NCI-H748 (cell line): ENCODE data around the gene FRRS1.
A peak's percentile ranks its signal among the peaks of the same experiment; 100 is the strongest.
"Not testable (repeated sequence)": the region's sequence is repeated elsewhere in the genome, so short reads cannot be mapped to it uniquely, and the experiment has no call there.

Experiments
- DNase-seq: peaks from one replicate; lab custom pipeline; 2025; ENCODE audit not compliant: unreplicated experiment; lab: John Stamatoyannopoulos, UW

The FRRS1 gene

DNA sequence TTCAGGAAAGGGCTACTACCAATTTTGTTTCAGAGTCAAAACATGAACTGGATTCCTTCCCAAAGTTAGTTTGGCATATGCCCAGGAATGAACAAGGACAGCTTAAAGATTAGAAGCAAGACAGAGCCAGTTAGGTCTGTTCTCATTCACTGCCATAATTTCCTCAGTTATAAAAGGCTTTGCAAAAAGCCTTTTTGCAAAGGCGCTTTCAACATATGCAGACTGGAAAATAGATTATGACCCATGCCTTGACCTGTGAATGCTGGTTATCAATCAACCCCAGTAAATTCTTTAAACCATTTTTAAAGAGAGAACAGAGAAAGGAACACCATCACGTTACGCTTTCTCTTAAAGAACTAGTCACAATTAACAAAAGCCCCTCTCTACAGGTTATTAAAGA, 1.7 kb upstream of the FRRS1 start:
- DNase-seq, result no peak

DNA sequence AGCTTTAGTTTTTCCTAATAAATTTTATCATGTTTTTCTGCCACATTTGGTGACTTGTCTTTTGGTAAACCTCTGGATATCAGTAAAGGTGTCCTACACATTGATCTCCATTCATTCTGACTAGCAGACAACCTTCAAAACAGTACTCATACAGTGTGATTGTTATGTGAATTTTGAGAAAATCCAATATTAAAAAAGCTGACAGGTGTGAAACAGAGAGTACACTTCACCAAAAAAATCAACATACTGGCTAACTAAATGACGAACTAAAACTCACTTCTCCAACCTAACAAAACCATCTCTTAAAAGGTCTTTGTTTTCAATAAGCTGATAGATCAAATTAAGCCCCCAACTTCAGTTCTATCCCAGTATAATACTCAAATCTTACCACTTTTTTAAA, 1.5 kb downstream of the FRRS1 start:
- DNase-seq, result no peak

- DNase-seq, result no peak
These were observed 2.0 kb downstream of the FRRS1 start for GRCh38 chr1:99764439-99764838.

DNA sequence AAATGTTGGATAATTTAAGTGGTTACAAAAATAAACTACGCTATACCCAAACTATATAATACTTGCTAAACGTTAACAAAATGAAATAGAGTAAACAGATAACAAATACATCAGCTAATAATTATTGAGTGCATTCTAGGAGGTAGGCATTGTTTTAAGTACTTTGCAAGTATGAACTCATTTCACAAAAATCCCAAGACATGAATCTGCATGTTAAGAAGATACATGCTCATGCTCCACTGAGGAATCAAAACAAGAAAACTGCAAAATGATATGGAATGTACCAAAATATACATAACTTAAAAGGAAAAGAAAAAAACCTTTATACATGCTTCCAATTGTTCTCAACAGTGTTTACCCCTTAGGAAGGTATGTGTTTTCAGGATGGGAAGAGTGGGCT, 2.5 kb downstream of the FRRS1 start:
- no peak for DNase-seq

DNA sequence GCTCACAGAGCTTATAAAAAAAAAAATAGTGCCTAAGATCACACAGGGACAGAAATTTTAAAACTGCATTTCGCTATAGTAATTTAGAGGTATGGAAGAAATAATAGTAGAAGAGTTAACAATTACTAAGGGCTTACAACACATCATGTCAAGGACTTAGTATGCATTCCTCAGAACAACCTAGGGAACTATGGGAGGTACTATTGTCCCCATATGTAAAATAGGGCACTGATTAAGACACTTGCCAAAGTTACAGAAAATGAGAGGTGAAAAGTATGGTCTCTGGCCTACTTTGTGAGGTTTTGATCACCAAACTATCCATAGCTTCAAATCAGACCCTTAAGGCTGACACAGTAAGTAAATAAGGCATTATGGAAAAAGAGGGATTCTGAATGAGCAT, 4.7 kb downstream of the FRRS1 start:
- no peak for DNase-seq

GRCh38 chr1:99759518-99760160, 6.8 kb downstream of the FRRS1 start:
- no peak for DNase-seq

DNA sequence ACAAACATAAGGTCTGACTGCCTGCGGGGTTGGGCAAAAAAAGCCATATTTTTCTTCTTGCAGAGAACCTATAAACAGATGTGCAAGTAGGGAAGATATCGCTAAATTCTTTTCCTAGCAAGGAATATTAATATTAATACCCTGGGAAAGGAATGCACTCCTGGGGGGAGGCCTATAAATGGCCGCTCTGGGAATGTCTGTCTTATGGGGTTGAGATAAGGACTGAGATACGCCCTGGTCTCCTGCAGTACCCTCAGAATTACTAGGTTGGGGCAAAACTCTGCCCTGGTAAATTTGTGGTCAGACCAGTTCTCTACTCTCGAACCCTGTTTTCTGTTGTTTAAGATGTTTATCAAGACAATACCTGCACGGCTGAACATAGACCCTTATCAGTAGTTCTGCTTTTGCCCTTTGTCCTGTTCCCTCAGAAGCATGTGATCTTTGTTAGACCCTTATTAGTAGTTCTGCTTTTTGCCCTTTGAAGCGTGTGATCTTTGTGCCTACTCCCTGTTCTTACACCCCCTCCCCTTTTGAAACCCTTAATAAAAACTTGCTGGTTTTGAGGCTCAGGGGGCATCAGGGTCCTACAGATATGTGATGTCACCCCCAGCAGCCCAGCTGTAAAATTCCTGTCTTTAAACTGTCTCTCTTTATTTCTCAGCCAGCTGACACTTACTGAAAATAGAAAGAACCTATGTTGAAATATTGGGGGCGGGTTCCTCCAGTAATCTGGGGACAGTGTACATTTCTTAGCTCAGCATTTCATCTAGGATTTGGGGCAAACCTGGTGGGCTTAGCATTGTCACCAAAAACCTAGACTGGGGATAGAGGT, 7.5 kb downstream of the FRRS1 start:
- DNase-seq, result not testable (repeated sequence)

- DNase-seq, result no peak
These were observed 8.3 kb downstream of the FRRS1 start for GRCh38 chr1:99758073-99758511.

DNA sequence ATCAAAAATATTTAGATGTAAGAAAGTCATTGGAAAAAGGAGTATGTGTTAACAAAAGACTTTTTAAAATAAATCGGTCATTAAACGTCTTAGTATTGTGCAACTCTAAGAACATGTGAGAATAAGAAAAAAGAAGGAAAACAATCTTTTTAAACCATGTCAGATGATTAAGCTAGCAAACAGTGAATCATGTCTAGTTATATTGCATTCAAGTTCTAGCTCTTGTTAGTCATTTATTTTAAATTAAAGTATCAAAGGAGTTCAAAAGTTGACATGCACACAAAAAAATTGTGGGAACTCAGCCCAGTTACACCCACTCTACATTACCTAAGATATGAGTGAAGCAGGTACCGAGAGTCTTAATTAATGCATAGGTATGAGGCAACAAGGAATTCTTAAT, 9.8 kb downstream of the FRRS1 start:
- no peak for DNase-seq

GRCh38 chr1:99755664-99756063, 10.8 kb downstream of the FRRS1 start:
- DNase-seq, result no peak

GRCh38 chr1:99754697-99755096, 11.7 kb downstream of the FRRS1 start:
- DNase-seq, result no peak

- no peak for DNase-seq
These were observed 12.3 kb downstream of the FRRS1 start for GRCh38 chr1:99754055-99754626.

GRCh38 chr1:99751877-99752504, 14.4 kb downstream of the FRRS1 start:
- DNase-seq, result no peak

DNA sequence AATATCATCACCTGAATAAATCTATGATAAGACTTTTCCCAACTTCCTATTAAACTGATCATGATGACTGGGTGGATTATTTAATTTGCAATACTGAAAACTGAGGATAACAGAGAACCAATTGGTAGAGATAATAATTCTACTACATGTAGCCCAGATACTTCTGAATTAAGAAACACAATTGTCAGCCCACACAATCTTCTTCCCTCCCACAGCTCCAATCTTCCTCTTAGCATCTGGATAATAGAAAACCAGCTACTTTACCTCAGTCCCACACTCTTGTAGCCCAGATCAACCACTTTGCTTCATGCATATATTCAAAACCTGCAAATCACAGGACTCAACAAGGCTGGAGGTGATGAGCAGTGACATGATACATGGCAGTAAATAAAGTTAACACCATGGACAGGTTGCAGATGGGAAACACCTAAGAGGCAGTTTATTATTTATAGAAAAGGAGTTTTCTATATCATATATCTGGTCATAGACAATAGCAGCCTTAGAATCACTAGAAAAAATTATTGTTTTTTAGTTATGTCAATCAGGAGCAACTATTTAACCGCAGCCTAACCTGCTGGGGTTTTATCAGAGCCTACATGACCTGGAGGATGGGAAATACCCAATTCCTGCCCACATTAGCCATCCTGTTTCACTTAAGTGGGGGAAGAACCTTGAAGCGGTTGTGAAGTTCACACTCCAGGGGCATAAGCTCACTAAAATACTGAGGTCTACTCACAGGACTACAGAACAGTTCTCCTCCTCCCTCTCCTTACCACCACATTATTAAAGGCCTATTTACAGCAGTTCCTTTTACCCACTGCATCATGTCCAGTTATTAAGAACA, 16.7 kb downstream of the FRRS1 start:
- DNase-seq, result no peak

- no peak for DNase-seq
These were observed 18.0 kb downstream of the FRRS1 start for GRCh38 chr1:99748419-99748818.

- no peak for DNase-seq
These were observed 20.8 kb downstream of the FRRS1 start for GRCh38 chr1:99745684-99746083.

DNA sequence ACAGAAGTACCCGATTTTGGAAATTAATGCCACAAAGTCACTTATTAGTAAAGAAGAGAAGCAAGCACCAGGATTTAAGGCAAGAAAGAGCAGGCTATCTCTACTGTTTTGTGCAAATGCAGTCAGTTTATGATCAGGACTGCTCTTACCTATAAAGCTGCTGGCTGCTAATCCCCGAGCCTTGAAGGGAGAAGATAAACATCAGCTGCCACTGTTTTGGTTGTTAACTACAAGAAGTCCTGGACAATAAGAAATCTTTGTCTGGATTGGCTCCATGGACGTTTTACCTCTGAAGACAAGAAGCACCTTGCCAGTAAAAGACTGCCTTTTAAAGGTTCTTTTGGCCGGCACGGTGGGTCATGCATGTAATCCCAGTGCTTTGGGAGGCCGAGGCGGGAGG, 21.4 kb downstream of the FRRS1 start:
- no peak for DNase-seq

DNA sequence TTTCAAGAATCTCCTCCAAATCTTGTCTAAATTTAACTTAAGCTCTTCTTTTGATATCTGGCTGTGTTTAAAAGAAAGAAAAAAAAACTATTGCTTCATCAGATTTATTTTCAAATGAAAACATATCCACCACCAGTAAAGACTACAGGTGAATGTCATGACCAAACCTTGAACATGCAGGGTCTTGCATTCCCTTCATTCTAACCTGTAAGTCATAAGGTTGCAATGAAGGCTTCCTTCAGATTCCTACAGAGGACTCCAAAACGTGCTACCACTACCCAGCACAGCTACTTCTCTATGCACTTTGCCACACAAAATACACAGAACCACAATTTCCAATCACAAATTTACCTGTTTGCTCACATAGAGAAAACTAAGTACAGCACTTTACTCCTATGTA, 26.3 kb downstream of the FRRS1 start:
- DNase-seq, result no peak

- no peak for DNase-seq
These were observed 27.5 kb downstream of the FRRS1 start for GRCh38 chr1:99738858-99739465.

GRCh38 chr1:99737016-99737415, 29.4 kb downstream of the FRRS1 start:
- DNase-seq, result peak; percentile 33
